Loucy (cell line): Measurements from ENCODE around the gene KLF9.
A peak's percentile ranks its signal among the peaks of the same experiment; 100 is the strongest.

ENCODE experiments used
- H2AFZ ChIP-seq: fragments of 200-600 bp; sonication (generic); 2 replicates; pipeline ENCODE4 v1.6.0; 2016; ENCODE audit warnings: antibody characterized with exemption, mild to moderate bottlenecking, low read length, moderate library complexity
- H3F3A ChIP-seq: fragments of 200-600 bp; 2 replicates; pipeline ENCODE4 v1.6.0; 2016; ENCODE audit warnings: antibody characterized with exemption, low read depth, mild to moderate bottlenecking
- H3K27me3 ChIP-seq: fragments of 200-600 bp; sonication (generic); 2 replicates; pipeline ENCODE4 v1.6.1; 2014; ENCODE audit warnings: low read length, mild to moderate bottlenecking; ENCODE audit not compliant: insufficient read depth, poor library complexity, severe bottlenecking
- H3K36me3 ChIP-seq: fragments of 200-600 bp; sonication (generic); 2 replicates; pipeline ENCODE4 v1.6.1; 2016; ENCODE audit warnings: low read length; ENCODE audit not compliant: insufficient read depth
- H3K4me1 ChIP-seq: fragments of 200-600 bp; sonication (generic); 2 replicates; pipeline ENCODE4 v1.5.1; 2014; ENCODE audit warnings: low read length, mild to moderate bottlenecking; ENCODE audit not compliant: insufficient read depth, poor library complexity, severe bottlenecking
- H3K4me2 ChIP-seq: fragments of 200-600 bp; sonication (generic); 2 replicates; pipeline ENCODE4 v1.6.0; 2014; ENCODE audit warnings: antibody characterized with exemption, low read length, low read depth, mild to moderate bottlenecking; ENCODE audit not compliant: poor library complexity, severe bottlenecking
- H3K4me3 ChIP-seq: fragments of 200-600 bp; sonication (generic); 2 replicates; pipeline ENCODE4 v1.5.1; 2014; ENCODE audit warnings: low read length, mild to moderate bottlenecking, mixed read lengths; ENCODE audit not compliant: poor library complexity, severe bottlenecking
- H3K79me2 ChIP-seq: fragments of 200-600 bp; sonication (generic); 2 replicates; pipeline ENCODE4 v1.6.1; 2014; ENCODE audit warnings: low read length; ENCODE audit not compliant: insufficient read depth
- H3K9ac ChIP-seq: fragments of 200-600 bp; sonication (generic); 2 replicates; pipeline ENCODE4 v1.6.0; 2014; ENCODE audit warnings: mild to moderate bottlenecking, low read depth, low read length, moderate library complexity; ENCODE audit not compliant: poor library complexity, severe bottlenecking
- H3K9me2 ChIP-seq: fragments of 200-600 bp; sonication (generic); replicated peaks from 2 replicates; pipeline ENCODE4 v1.6.1; 2016; ENCODE audit warnings: low read depth, low read length, mixed read lengths
- H3K9me3 ChIP-seq: fragments of 200-600 bp; sonication (generic); 2 replicates; pipeline ENCODE4 v1.6.1; 2014; ENCODE audit warnings: mild to moderate bottlenecking, antibody characterized with exemption, low read length, low read depth; ENCODE audit not compliant: insufficient read depth
- H4K20me1 ChIP-seq: fragments of 200-600 bp; sonication (generic); 2 replicates; pipeline ENCODE4 v1.6.0; 2014; ENCODE audit warnings: antibody characterized with exemption, low read length, mild to moderate bottlenecking; ENCODE audit not compliant: insufficient read depth, poor library complexity, severe bottlenecking
- CTCF ChIP-seq: fragments of 200-600 bp; sonication (generic); conservative IDR thresholded peaks from 2 replicates; pipeline ENCODE4 v1.5.1; 2014; ENCODE audit warnings: mild to moderate bottlenecking, antibody characterized with exemption, low read length
- EZH2phosphoT487 ChIP-seq: fragments of 200-600 bp; IDR thresholded peaks from 2 replicates; pipeline ENCODE4 v1.6.1; 2018; ENCODE audit warnings: antibody characterized with exemption, mild to moderate bottlenecking, moderate library complexity, borderline replicate concordance

KLF9 gene

GRCh38 chr9:70411121-70411929, 3.1 kb downstream of the KLF9 start:
- no peak overlapping the region for H3K9ac ChIP-seq
- no peak overlapping the region for H3K4me3 ChIP-seq
- H4K20me1 ChIP-seq = no peaks in the 10 kb centered on the region
- no peak overlapping the region for H3K4me2 ChIP-seq
- H3K9me2 ChIP-seq = no peaks in the 10 kb centered on the region
- H2AFZ ChIP-seq = 0 out of 2 replicates have a peak overlapping the region, but pooled peaks have one; percentile 18
- TF ChIP-seq EZH2phosphoT487 (no peak), CTCF (no peak)
- H3K79me2 ChIP-seq = no peaks in the 10 kb centered on the region
- no peaks in the 10 kb centered on the region for H3K27me3 ChIP-seq
- no peaks in the 10 kb centered on the region for H3F3A ChIP-seq
- H3K4me1 ChIP-seq = peaks cover 6% of the 10 kb centered on the region
- no peaks in the 10 kb centered on the region for H3K9me3 ChIP-seq
- H3K36me3 ChIP-seq = no peaks in the 10 kb centered on the region

DNA sequence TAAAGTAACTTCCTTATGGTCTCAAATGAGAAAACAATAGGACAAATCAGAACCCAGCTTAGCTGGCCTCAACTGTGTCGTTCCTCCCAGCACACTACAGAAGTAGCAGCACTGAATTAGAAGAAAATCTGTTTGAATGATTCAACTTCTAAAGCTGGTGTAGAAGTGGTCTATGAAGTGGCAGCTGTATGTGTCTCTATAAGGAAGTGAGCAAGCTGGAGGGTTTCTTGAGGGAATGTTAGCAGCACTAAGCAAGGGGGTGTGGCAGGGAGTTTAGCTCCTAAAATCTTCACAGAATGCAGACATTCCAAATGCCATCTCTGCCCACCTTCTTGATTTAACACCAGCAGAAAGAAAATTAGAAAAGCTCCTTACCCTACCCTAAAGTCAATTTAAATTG, 4.1 kb downstream of the KLF9 start:
- no peaks in the 10 kb centered on the region for H3K9me2 ChIP-seq
- TF ChIP-seq EZH2phosphoT487 (no peak), CTCF (no peak)
- no peaks in the 10 kb centered on the region for H3K36me3 ChIP-seq
- no peaks in the 10 kb centered on the region for H3K9me3 ChIP-seq
- no peaks in the 10 kb centered on the region for H3K79me2 ChIP-seq
- H2AFZ ChIP-seq = peak overlapping the region; percentile 70
- H3K4me3 ChIP-seq = no peak overlapping the region
- no peaks in the 10 kb centered on the region for H4K20me1 ChIP-seq
- peaks cover 6% of the 10 kb centered on the region for H3K4me1 ChIP-seq
- no peaks in the 10 kb centered on the region for H3F3A ChIP-seq
- H3K4me2 ChIP-seq = no peak overlapping the region
- H3K9ac ChIP-seq = peak overlapping the region; percentile 13
- no peaks in the 10 kb centered on the region for H3K27me3 ChIP-seq

DNA sequence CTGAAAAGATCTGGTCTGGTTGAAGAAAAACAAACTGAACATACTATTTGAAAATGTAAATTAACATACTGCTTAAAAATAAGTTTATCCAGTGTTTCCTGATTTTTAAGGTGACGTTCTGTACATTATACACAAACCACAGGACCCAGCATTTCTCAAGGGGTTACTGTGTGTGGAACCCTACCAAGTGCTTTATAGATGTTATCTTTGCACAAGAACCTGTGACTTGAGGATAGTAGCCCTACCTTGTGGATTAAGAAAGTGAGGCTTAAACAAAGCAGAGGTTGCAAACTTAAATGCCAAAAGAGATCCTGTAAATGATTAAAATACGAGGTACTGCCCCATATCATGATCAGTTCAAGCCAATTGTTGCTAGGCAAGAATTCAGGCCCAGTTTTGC, 4.7 kb downstream of the KLF9 start:
- peak overlapping the region; percentile 13 for H3K9ac ChIP-seq
- no peaks in the 10 kb centered on the region for H4K20me1 ChIP-seq
- H3K9me2 ChIP-seq = no peaks in the 10 kb centered on the region
- no peak overlapping the region for H3K4me2 ChIP-seq
- no peak overlapping the region for H2AFZ ChIP-seq
- no peak overlapping the region for H3K4me3 ChIP-seq
- no peaks in the 10 kb centered on the region for H3K79me2 ChIP-seq
- peaks cover 6% of the 10 kb centered on the region for H3K4me1 ChIP-seq
- H3K27me3 ChIP-seq = no peaks in the 10 kb centered on the region
- H3K36me3 ChIP-seq = no peaks in the 10 kb centered on the region
- no peaks in the 10 kb centered on the region for H3F3A ChIP-seq
- TF ChIP-seq EZH2phosphoT487 = no peak
- no peak for TF ChIP-seq CTCF
- H3K9me3 ChIP-seq = no peaks in the 10 kb centered on the region
